MG63 (cell line): ENCODE data around the gene VEZT. TPM values are rescaled to one million over a fixed set of nuclear protein-coding genes. Genes with fewer than 3 reads are reported as not detected.
"Not testable (repeated sequence)": the region's sequence is repeated elsewhere in the genome, so short reads cannot be mapped to it uniquely, and the experiment has no call there.

Experiments
- DNase-seq: peaks from one replicate; pipeline ENCODE4 v3.0.0-alpha.2; 2020
- H3K27me3 ChIP-seq: fragments of 250-450 bp; sonication (Bioruptor Pico); 2 replicates; pipeline ENCODE4 v1.5.1; 2020; ENCODE audit warnings: mild to moderate bottlenecking, moderate library complexity
- H3K36me3 ChIP-seq: fragments of 250-450 bp; sonication (Bioruptor Pico); 2 replicates; pipeline ENCODE4 v1.5.1; 2020; ENCODE audit warnings: mild to moderate bottlenecking, moderate library complexity
- H3K4me3 ChIP-seq: fragments of 250-450 bp; sonication (Bioruptor Pico); 2 replicates; pipeline ENCODE4 v1.5.1; 2020; ENCODE audit warnings: mild to moderate bottlenecking, moderate library complexity
- H3K9me3 ChIP-seq: fragments of 250-450 bp; sonication (Bioruptor Pico); 2 replicates; pipeline ENCODE4 v1.5.1; 2020; ENCODE audit warnings: mild to moderate bottlenecking, moderate library complexity
- total RNA-seq: library from RNA; depleted of rRNA; stranded (reverse); fragments of >200 nt; shearing (Covaris generic); gene quantifications from 2 replicates; pipeline ENCODE4 v1.2.3, GENCODE V29; 2014; ENCODE audit warnings: low replicate concordance

The VEZT gene
- total RNA-seq, 1 experiment from 2014 or later: 26.4 TPM

DNA sequence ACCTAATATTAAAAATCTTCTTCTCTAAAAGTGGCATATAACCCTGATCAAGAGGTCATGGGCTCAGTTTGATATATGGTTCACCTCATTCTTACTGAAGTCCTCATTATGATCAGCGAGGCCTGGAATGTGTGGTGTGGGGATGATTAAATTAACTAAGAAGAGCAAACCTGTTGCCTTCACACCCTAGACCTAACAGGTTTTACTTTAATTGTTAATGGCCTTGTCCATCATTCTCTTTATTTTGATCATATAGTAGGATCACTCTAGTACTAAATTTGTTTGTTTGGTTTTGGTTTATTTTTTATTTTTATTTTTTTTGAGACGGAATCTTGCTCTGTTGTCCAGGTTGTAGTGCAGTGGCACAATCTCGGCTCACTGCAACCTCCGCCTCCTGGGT, 43.5 kb downstream of the VEZT start:
- H3K9me3 ChIP-seq: no peaks in the 10 kb centered on the region
- no peaks in the 10 kb centered on the region for H3K27me3 ChIP-seq
- no peak overlapping the region for H3K4me3 ChIP-seq
- H3K36me3 ChIP-seq: peaks cover 11% of the 10 kb centered on the region
- DNase-seq: no peak

DNA sequence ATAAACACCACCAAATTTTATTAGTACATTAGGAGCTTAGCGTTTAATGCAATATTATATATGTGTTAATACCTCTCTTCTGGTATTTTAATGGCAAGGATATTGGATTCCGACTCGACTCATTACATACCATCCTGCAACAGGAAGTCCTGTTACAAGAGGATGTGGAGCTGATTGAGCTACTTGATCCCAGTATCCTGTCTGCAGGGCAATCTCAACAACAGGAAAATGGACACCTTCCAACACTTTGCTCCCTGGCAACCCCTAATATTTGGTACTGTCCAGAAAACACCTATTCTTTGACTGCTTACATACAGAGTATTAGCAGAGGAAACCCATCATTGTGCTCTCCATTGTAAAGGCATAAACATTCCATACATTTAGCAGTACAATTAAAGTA, 45.2 kb downstream of the VEZT start:
- DNase-seq: peak; percentile 9

DNA sequence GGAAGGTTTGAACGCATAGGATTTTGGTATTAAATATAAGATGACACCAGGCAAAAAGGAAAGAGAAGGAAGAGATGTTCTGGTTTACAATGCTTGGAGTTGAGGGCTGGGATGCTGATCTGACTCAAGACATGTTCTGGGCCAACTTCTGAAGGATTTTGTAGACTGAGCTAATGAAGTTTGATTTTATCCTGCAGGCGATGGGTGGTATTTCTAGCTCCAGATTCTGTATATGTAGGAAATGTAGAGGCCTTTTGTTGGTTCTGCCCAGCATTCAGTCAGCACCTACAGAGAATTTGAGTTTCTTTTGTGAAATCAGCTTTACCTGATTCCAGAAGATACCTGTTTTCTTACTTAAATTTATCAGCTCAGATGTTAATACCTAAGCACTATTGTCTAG, 48.2 kb downstream of the VEZT start:
- no peaks in the 10 kb centered on the region for H3K9me3 ChIP-seq
- H3K4me3 ChIP-seq: no peak overlapping the region
- no peak for DNase-seq
- no peaks in the 10 kb centered on the region for H3K27me3 ChIP-seq
- peaks cover 20% of the 10 kb centered on the region for H3K36me3 ChIP-seq

More for the DNA sequence above, 45.2 kb downstream of the VEZT start:
- Histone ChIP-seq H3K27me3 (no peaks in the 10 kb centered on the region), H3K9me3 (no peaks in the 10 kb centered on the region), H3K4me3 (no peak overlapping the region), H3K36me3 (peaks cover 17% of the 10 kb centered on the region)

DNA sequence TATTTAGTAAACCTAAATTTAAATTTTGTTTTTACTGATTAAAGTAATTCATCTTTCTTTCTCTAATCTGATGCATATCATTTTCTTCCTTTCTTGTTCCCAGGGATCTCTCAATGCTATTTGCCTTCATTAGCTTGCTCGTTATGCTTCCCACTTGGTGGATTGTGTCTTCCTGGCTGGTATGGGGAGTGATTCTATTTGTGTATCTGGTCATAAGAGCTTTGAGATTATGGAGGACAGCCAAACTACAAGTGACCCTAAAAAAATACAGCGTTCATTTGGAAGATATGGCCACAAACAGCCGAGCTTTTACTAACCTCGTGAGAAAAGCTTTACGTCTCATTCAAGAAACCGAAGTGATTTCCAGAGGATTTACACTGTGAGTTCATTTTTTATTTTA, 48.6 kb downstream of the VEZT start:
- H3K9me3 ChIP-seq: no peaks in the 10 kb centered on the region
- peaks cover 20% of the 10 kb centered on the region for H3K36me3 ChIP-seq
- H3K4me3 ChIP-seq: no peak overlapping the region
- DNase-seq: no peak
- H3K27me3 ChIP-seq: no peaks in the 10 kb centered on the region

DNA sequence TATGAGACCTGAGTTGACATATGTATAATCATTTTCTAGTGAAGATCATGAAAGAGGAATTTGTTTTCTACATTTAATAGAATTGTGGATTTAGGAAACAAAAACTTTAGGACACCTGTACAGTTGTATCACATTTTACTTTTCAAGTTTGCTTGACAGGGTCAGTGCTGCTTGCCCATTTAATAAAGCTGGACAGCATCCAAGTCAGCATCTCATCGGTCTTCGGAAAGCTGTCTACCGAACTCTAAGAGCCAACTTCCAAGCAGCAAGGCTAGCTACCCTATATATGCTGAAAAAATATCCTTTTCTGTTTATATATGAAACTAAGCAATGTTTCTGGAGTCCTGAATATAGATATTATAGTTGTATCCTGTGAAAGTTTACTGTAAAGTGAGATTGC, 52.3 kb downstream of the VEZT start:
- Histone ChIP-seq H3K9me3 (no peaks in the 10 kb centered on the region), H3K36me3 (peaks cover 17% of the 10 kb centered on the region), H3K27me3 (no peaks in the 10 kb centered on the region), H3K4me3 (no peak overlapping the region)
- no peak for DNase-seq

DNA sequence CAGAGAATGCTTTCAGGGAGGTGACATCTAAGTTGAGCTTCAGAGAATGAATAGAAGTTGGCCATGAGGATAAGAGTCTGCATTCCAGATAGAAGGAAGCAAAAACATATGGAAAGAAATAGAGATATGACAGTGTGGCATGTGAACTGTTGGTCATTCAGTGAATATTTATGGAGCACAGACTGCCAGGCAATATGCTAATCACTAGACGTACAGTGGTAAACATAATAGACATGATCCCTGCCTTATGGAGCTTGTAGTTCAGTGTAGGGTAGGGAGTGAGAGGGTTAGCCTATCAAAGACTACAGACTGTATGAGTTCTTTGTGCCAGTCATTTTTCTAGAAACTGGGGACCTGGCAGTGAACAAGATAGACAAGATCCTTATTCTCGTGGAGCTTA, 53.9 kb downstream of the VEZT start:
- DNase-seq: no peak
- H3K4me3 ChIP-seq: no peak overlapping the region
- H3K36me3 ChIP-seq: peaks cover 18% of the 10 kb centered on the region
- H3K27me3 ChIP-seq: no peaks in the 10 kb centered on the region
- H3K9me3 ChIP-seq: no peaks in the 10 kb centered on the region

DNA sequence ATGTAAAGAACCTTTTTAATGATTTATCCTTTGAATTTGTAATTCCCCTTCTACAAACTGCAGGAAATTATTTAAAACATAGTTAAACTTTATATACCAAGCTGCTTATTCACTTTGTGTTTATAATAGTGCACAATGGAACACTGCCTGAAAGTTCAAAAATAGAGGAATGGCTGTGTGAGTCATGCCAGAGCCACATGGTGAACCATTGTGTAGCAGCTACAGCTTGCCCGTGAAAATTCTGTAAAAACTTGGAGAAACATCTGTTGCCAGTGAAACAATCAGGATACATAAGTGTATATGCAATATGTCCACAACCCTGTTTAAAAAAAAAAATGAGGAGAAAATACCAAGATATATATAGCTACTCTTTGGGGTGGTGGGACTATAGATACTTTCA, 59.5 kb downstream of the VEZT start:
- peaks cover 10% of the 10 kb centered on the region; the same call in 1 of the 2 replicates for H3K36me3 ChIP-seq
- peak; percentile 59 for DNase-seq

DNA sequence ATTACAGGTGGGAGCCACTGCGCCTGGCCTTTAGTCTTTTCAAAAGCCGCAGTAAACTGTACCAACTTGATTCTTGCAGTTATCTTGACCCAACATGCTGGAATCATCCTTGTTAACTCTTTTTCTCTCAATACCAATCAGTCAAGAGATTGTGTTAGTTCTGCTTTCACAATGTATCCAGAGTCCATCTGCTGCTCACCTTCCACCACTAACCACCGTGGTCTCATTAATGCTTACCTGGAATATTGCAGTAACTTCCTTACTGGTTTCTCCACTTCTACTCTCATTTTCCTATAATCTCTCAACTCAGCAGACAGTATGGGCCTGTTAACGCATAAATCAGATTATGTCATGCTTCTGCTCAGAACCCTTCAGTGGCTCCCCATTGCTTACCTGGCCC, 62.2 kb downstream of the VEZT start:
- no peaks in the 10 kb centered on the region for H3K27me3 ChIP-seq
- no peak overlapping the region for H3K4me3 ChIP-seq
- peaks cover 27% of the 10 kb centered on the region for H3K36me3 ChIP-seq
- H3K9me3 ChIP-seq: no peaks in the 10 kb centered on the region
- no peak for DNase-seq

More for the DNA sequence above, 59.5 kb downstream of the VEZT start:
- Histone ChIP-seq H3K4me3 (no peak overlapping the region), H3K27me3 (no peaks in the 10 kb centered on the region), H3K9me3 (no peaks in the 10 kb centered on the region)

DNA sequence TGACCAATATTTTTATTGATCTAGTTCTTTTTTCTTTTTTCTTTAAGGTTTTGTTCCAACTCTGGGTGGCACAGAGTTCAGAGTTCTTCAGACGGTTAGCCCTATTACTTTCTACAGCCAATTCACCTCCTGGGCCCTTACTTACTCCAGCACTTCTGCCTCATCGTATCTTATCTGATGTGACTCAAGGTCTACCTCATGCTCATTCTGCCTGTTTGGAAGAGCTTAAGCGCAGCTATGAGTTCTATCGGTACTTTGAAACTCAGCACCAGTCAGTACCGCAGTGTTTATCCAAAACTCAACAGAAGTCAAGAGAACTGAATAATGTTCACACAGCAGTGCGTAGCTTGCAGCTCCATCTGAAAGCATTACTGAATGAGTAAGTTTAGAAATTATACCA, 64.7 kb downstream of the VEZT start:
- Histone ChIP-seq H3K27me3 (no peaks in the 10 kb centered on the region), H3K36me3 (peaks cover 22% of the 10 kb centered on the region), H3K9me3 (no peaks in the 10 kb centered on the region), H3K4me3 (no peak overlapping the region)
- DNase-seq: no peak

DNA sequence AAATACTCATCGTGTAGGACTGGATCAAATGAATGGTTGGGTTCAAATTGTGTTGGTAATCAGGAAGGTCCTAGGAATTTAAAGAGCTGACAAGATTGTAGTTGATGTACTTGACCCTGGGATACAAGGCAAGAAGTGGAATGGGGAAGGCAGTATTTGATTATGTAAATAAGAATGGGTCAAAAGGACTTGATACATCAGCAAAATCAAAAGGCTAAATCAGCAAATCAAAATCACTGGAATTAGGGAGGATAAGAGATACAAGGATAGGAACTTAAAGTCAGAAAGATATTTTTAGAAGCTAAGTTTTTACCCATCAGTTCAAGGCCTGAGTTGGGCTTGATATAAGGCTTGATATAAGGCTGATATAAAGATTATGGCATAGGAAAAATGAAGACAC, 65.8 kb downstream of the VEZT start:
- H3K9me3 ChIP-seq: no peaks in the 10 kb centered on the region
- no peak overlapping the region for H3K4me3 ChIP-seq
- no peaks in the 10 kb centered on the region for H3K27me3 ChIP-seq
- no peak for DNase-seq
- H3K36me3 ChIP-seq: peaks cover 22% of the 10 kb centered on the region

DNA sequence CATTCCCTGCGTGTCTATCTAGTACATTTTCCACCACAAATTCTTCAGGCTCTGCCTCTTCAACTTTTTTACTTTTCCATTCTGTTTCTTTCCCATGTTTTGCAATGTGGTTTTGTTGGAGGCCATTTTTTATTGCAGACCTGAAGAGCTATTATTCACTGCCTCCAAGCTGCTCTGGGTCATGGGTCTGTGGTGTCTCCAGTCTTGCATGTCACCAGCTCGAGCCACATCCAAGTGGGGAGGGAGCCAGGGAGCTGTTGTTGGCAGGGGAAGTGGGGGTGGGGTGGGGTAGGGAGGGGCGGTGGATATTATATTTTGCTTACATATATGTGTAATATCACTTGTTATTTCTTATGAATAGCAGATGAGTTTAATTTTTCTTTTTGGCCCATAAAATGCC, 69.1 kb downstream of the VEZT start:
- H3K36me3 ChIP-seq: peaks cover 29% of the 10 kb centered on the region
- DNase-seq: no peak
- no peaks in the 10 kb centered on the region for H3K9me3 ChIP-seq
- H3K27me3 ChIP-seq: no peaks in the 10 kb centered on the region
- no peak overlapping the region for H3K4me3 ChIP-seq

DNA sequence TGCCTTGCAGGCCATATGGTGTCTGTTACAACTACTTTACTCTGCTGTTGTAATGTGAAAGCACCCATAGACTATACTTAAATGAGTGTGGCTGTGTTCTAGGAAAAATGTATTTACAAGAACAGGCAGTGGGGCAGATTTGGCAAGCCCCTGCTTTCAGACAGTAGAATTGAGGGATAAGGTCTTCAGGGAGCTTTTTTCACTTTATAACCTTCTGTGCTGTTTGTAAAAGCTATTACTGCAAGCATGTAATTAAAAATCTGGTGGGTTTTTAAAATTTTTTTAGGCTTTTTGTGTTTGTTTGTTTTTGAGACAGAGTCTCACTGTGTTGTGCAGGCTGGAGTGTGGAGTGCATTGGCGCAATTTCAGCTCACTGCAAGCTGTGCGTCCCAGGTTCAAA, 73.9 kb downstream of the VEZT start:
- Histone ChIP-seq H3K27me3 (no peaks in the 10 kb centered on the region), H3K36me3 (peaks cover 31% of the 10 kb centered on the region), H3K9me3 (no peaks in the 10 kb centered on the region), H3K4me3 (no peak overlapping the region)
- no peak for DNase-seq

DNA sequence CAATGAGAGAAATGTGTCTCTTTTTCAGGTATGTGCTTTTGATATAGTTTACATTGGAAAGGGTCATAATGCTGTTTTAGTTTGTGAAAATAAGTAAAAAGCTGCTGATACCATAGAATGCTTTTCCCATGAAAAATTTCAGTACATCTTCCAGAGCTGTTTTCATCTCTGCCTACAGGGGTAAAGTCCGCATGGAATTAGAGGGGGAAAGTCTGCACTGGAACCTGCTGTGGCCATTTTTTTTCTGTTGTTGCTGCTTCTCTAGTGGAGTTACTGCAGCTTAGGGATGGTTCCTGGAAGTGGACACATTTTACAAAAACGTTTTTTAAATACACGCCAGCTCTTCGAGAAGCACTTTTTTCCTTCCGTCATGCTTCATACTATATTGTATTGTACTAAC, 81.3 kb downstream of the VEZT start:
- no peaks in the 10 kb centered on the region for H3K9me3 ChIP-seq
- H3K4me3 ChIP-seq: no peak overlapping the region
- no peak for DNase-seq
- H3K36me3 ChIP-seq: peaks cover 29% of the 10 kb centered on the region
- H3K27me3 ChIP-seq: no peaks in the 10 kb centered on the region

DNA sequence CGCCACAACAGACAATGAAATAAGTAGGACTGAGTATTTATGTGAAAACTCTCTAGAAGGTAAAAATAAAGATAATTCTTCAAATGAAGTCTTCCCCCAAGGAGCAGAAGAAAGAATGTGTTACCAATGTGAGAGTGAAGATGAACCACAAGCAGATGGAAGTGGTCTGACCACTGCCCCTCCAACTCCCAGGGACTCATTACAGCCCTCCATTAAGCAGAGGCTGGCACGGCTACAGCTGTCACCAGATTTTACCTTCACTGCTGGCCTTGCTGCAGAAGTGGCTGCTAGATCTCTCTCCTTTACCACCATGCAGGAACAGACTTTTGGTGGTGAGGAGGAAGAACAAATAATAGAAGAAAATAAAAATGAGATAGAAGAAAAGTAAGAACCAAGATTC, 82.7 kb downstream of the VEZT start:
- no peak overlapping the region for H3K4me3 ChIP-seq
- H3K36me3 ChIP-seq: peaks cover 17% of the 10 kb centered on the region
- no peaks in the 10 kb centered on the region for H3K27me3 ChIP-seq
- no peaks in the 10 kb centered on the region for H3K9me3 ChIP-seq
- no peak for DNase-seq

DNA sequence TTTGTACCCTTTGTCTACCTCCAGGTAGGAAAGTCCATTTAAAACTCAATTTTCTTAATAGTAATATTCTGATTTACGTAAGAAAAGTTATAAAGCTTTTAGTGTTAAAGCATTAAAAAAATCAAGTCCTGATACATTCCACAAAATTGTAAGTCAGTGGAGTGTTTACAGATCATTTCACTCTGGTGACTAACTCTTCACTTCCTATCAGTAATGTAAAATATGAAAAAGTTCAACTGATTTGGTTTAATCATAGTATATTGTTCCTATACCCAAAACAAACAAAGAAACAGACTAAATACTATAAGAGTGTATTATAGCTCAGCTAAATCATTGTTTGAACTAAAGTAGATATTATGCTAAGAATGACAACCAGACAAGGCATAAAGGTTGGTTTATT, 85.9 kb downstream of the VEZT start:
- DNase-seq: no peak
- Histone ChIP-seq H3K36me3 (peaks cover 11% of the 10 kb centered on the region), H3K4me3 (no peak overlapping the region), H3K27me3 (no peaks in the 10 kb centered on the region), H3K9me3 (no peaks in the 10 kb centered on the region)

DNA sequence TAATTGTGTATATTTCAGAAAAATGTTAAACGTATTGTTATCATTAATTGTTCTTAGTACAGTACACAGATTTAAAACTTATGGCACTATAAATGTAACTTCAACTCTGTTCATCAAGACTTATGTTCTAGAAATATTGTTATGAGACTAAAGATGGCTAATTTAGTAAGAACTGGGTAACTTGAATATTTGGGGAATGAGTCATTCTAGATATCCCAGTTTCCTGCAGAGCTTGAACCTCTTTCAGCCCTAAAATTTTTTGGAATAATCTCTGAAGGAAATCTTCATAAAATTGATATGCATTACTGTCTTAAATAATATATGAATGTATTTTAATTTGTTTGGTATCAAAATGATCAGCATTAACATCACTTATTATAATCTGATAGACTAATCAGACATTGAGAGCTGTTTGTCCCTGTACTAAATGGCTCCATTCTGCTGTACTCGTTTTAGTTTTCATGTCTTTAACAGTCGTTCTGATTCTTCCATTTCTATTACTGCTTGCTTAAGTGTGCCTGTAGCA, 87.1 kb downstream of the VEZT start:
- no peak for DNase-seq
- peaks cover 18% of the 10 kb centered on the region for H3K36me3 ChIP-seq
- no peaks in the 10 kb centered on the region for H3K9me3 ChIP-seq
- H3K27me3 ChIP-seq: no peaks in the 10 kb centered on the region
- no peak overlapping the region for H3K4me3 ChIP-seq

DNA sequence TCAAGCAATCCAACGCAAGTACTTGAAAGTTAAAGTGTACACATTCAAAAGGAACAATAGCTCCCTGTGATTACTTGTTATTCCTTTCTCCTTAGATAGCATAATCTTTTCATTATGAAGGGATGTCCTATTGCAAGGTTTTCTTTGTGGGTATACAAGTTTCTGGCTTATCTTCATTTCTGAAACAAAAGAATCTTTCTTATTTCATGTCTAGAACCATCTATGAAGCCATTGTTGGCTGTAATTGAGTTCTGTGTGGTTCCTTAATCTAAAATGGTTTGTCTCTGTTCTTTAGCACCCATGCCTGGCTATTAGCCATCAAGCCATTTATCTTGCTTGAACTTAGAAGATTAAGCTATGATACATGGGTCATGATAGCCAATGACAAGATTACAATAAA, 95.0 kb downstream of the VEZT start:
- DNase-seq: no peak
- H3K9me3 ChIP-seq: peaks cover 3% of the 10 kb centered on the region; the same call in 1 of the 2 replicates
- no peaks in the 10 kb centered on the region for H3K27me3 ChIP-seq
- H3K36me3 ChIP-seq: peaks cover 11% of the 10 kb centered on the region
- no peak overlapping the region for H3K4me3 ChIP-seq

DNA sequence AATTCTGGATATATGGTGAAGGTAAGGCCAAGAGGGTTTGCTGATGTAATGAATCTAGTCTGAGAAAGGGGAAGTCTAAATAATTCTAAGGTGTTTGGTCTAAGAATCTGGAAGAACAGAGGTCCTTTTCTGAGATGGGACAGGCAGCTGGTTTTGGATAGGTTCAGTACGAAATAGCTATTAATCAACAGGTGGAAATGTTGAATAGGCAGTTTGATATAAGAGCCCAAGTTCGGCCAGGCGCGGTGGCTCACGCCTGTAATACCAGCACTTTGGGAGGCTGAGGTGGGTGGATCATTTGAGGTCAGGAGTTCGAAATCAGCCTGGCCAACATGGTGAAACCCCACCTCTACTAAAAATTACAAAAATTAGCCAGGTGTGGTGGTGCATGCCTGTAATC, 97.1 kb downstream of the VEZT start:
- H3K9me3 ChIP-seq: not testable (repeated sequence)

DNA sequence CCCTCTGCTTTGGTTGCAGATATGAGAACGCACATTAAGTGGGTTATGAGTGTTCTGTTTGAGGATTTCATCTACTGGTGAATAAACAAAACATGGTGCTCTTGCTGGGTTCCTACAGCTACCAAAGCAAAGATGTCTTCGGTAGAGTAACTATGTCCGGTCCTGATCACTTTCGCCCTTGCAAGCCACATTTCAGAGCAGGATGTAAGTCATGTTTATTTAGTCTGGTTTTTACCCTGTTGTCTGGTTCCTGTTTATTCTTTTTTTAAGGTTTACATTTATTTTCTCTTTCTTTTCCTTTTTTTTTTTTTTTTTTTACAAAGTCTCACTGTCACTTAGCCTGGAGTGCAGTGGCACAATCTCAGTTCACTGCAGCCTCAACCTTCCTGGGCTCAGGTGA, 99.2 kb downstream of the VEZT start:
- Histone ChIP-seq H3K27me3 (no peaks in the 10 kb centered on the region), H3K4me3 (no peak overlapping the region), H3K36me3 (no peaks in the 10 kb centered on the region), H3K9me3 (peaks cover 3% of the 10 kb centered on the region; the same call in 1 of the 2 replicates)
- DNase-seq: no peak

More for the DNA sequence above, 97.1 kb downstream of the VEZT start:
- not testable (repeated sequence) for H3K27me3 ChIP-seq, H3K36me3 ChIP-seq, DNase-seq, H3K4me3 ChIP-seq
